ENCODE data around the gene CKMT1B. TPM values are rescaled to one million over a fixed set of nuclear protein-coding genes. Genes with fewer than 3 reads are reported as not detected.
"Not testable (repeated sequence)": the region's sequence is repeated elsewhere in the genome, so short reads cannot be mapped to it uniquely, and the experiment has no call there.

The CKMT1B gene
- total RNA-seq, 6 experiments from 2014 or later, result not detected

GRCh38 chr15:43618700-43619099, 24.9 kb downstream of the CKMT1B start, which contains the start of gene STRC:
Gene STRC, minus strand, starts transcription at chr15:43618800. Its CDS starts 78 bp downstream, at chr15:43618722.
- H3K9me3 Mint-ChIP-seq; H3K4me1 Mint-ChIP-seq (ENCODE audit: low read depth); DNase-seq; H3K27ac Mint-ChIP-seq; H3K4me3 Mint-ChIP-seq; H3K36me3 Mint-ChIP-seq (ENCODE audit: low read depth): not testable (repeated sequence)
- H3K27me3 Mint-ChIP-seq (ENCODE audit: insufficient read depth), result peaks cover 11% of the 10 kb centered on the region

- DNase-seq, result peak; percentile 38
- not testable (repeated sequence) for H3K36me3 Mint-ChIP-seq (ENCODE audit: low read depth); H3K9me3 Mint-ChIP-seq; H3K4me1 Mint-ChIP-seq (ENCODE audit: low read depth); H3K27ac Mint-ChIP-seq; H3K4me3 Mint-ChIP-seq
- H3K27me3 Mint-ChIP-seq (ENCODE audit: insufficient read depth), result peaks cover 17% of the 10 kb centered on the region
Measured at GRCh38 chr15:43622068-43622799, 28.4 kb downstream of the CKMT1B start.

- Mint-ChIP-seq H3K36me3 (ENCODE audit: low read depth) (no peaks in the 10 kb centered on the region), H3K27me3 (ENCODE audit: insufficient read depth) (peaks cover 14% of the 10 kb centered on the region), H3K4me1 (ENCODE audit: low read depth) (peaks cover 10% of the 10 kb centered on the region), H3K9me3 (no peaks in the 10 kb centered on the region), H3K4me3 (no peak overlapping the region), H3K27ac (no peak overlapping the region)
- DNase-seq, result no peak
- no peak for TF ChIP-seq CTCF (IDR thresholded peaks at IDR 0.05)
Measured at GRCh38 chr15:43625106-43625505, 31.3 kb downstream of the CKMT1B start.

GRCh38 chr15:43626937-43627336, 33.1 kb downstream of the CKMT1B start:
- not testable (repeated sequence) for H3K9me3 Mint-ChIP-seq; H3K4me3 Mint-ChIP-seq; H3K36me3 Mint-ChIP-seq (ENCODE audit: low read depth)

GRCh38 chr15:43638464-43639204, 44.8 kb downstream of the CKMT1B start:
- not testable (repeated sequence) for H3K36me3 Mint-ChIP-seq (ENCODE audit: low read depth); H3K4me1 Mint-ChIP-seq (ENCODE audit: low read depth); DNase-seq; H3K27ac Mint-ChIP-seq; H3K9me3 Mint-ChIP-seq; H3K27me3 Mint-ChIP-seq (ENCODE audit: insufficient read depth); H3K4me3 Mint-ChIP-seq

More at GRCh38 chr15:43626937-43627336, 33.1 kb downstream of the CKMT1B start:
- not testable (repeated sequence) for H3K4me1 Mint-ChIP-seq (ENCODE audit: low read depth); DNase-seq; H3K27ac Mint-ChIP-seq
- H3K27me3 Mint-ChIP-seq (ENCODE audit: insufficient read depth), result peaks cover 13% of the 10 kb centered on the region

Other genes starting within 250 kb of the CKMT1B start
- 10 to 100 TPM; 12.7 to 16.7 (median 14.7) TPM for gene ZSCAN29, start 223.0 kb upstream of the CKMT1B start, total RNA-seq (2021; fragmentation: NEBNext Ultra II Directional; extraction: Animal tissue kit (Norgen Biotek cat#: 25700))
- gene TUBGCP4, start 222.9 kb upstream of the CKMT1B start, total RNA-seq (2021; fragmentation: NEBNext Ultra II Directional; extraction: Animal tissue kit (Norgen Biotek cat#: 25700)), result 10 to 100 TPM; 16.1 to 22.2 (median 18.7) TPM
- gene TP53BP1, start 100.9 kb upstream of the CKMT1B start, total RNA-seq (2021; fragmentation: NEBNext Ultra II Directional; extraction: Animal tissue kit (Norgen Biotek cat#: 25700)), result 10 to 100 TPM; 44.7 to 49.5 (median 46.4) TPM
- 100 to 1,000 TPM; 136 to 174 (median 169) TPM for gene MAP1A, start 76.4 kb upstream of the CKMT1B start, total RNA-seq (2021; fragmentation: NEBNext Ultra II Directional; extraction: Animal tissue kit (Norgen Biotek cat#: 25700))
- gene PPIP5K1, start 3.8 kb upstream of the CKMT1B start, total RNA-seq (2021; fragmentation: NEBNext Ultra II Directional; extraction: Animal tissue kit (Norgen Biotek cat#: 25700)), result 10 to 100 TPM; 16.3 to 23.3 (median 20.1) TPM
- not detected for gene STRC, start 24.8 kb downstream of the CKMT1B start, total RNA-seq (2021; fragmentation: NEBNext Ultra II Directional; extraction: Animal tissue kit (Norgen Biotek cat#: 25700))
- 1 to 10 TPM in 2 of 6 experiments, under 1 TPM in 4; 0.38 to 2.6 (median 0.74) TPM for gene CATSPER2, start 54.8 kb downstream of the CKMT1B start, total RNA-seq (2021; fragmentation: NEBNext Ultra II Directional; extraction: Animal tissue kit (Norgen Biotek cat#: 25700))
- not detected for gene CKMT1A, start 99.8 kb downstream of the CKMT1B start, total RNA-seq (2021; fragmentation: NEBNext Ultra II Directional; extraction: Animal tissue kit (Norgen Biotek cat#: 25700))
- 100 to 1,000 TPM; 586 to 721 (median 660) TPM for gene PDIA3, start 152.4 kb downstream of the CKMT1B start, total RNA-seq (2021; fragmentation: NEBNext Ultra II Directional; extraction: Animal tissue kit (Norgen Biotek cat#: 25700))
- gene ELL3, start 182.9 kb downstream of the CKMT1B start, total RNA-seq (2021; fragmentation: NEBNext Ultra II Directional; extraction: Animal tissue kit (Norgen Biotek cat#: 25700)), result 1 to 10 TPM in 4 of 6 experiments, under 1 TPM in 2; 0.91 to 1.5 (median 1.1) TPM
- gene SERF2, start 198.3 kb downstream of the CKMT1B start, total RNA-seq (2021; fragmentation: NEBNext Ultra II Directional; extraction: Animal tissue kit (Norgen Biotek cat#: 25700)), result 1,000 to 10,000 TPM in 5 of 6 experiments, 100 to 1,000 TPM in 1; 908 to 1,158 (median 1,046) TPM
- under 1 TPM in 3 of 6 experiments, not detected in 3; 0.07 to 0.11 (median 0.09) TPM for gene SERINC4, start 206.2 kb downstream of the CKMT1B start, total RNA-seq (2021; fragmentation: NEBNext Ultra II Directional; extraction: Animal tissue kit (Norgen Biotek cat#: 25700))
- 10 to 100 TPM; 12.3 to 33.8 (median 19.3) TPM for gene HYPK, start 206.6 kb downstream of the CKMT1B start, total RNA-seq (2021; fragmentation: NEBNext Ultra II Directional; extraction: Animal tissue kit (Norgen Biotek cat#: 25700))
- gene MFAP1, start 230.7 kb downstream of the CKMT1B start, total RNA-seq (2021; fragmentation: NEBNext Ultra II Directional; extraction: Animal tissue kit (Norgen Biotek cat#: 25700)), result 10 to 100 TPM; 25.3 to 30.4 (median 27.3) TPM
- 10 to 100 TPM in 5 of 6 experiments, 1 to 10 TPM in 1; 8.8 to 25.1 (median 20.5) TPM for gene WDR76, start 233.0 kb downstream of the CKMT1B start, total RNA-seq (2021; fragmentation: NEBNext Ultra II Directional; extraction: Animal tissue kit (Norgen Biotek cat#: 25700))

All from HFFc6 (cell line).